Osteocyte (in vitro differentiated cells): ENCODE measurements around the gene IGSF21. TPM values are rescaled to one million over a fixed set of nuclear protein-coding genes. Genes with fewer than 3 reads are reported as not detected.
"Not testable (repeated sequence)": the region's sequence is repeated elsewhere in the genome, so short reads cannot be mapped to it uniquely, and the experiment has no call there.

Source experiments
- DNase-seq: peaks from one replicate; pipeline ENCODE4 v3.0.0; 2021; ENCODE audit warnings: mixed read lengths; ENCODE audit not compliant: unreplicated experiment; ENCODE audit errors: extremely low spot score
- H3K27ac Mint-ChIP-seq: one replicate; pipeline ENCODE4 v1.8.0; 2021; ENCODE audit warnings: mild to moderate bottlenecking, mixed read lengths; ENCODE audit not compliant: unreplicated experiment
- H3K27me3 Mint-ChIP-seq: one replicate; pipeline ENCODE4 v1.8.0; 2021; ENCODE audit warnings: mixed read lengths; ENCODE audit not compliant: unreplicated experiment
- H3K36me3 Mint-ChIP-seq: one replicate; pipeline ENCODE4 v1.8.0; 2021; ENCODE audit warnings: mixed read lengths; ENCODE audit not compliant: unreplicated experiment
- H3K4me1 Mint-ChIP-seq: one replicate; pipeline ENCODE4 v1.8.0; 2021; ENCODE audit warnings: mixed read lengths; ENCODE audit not compliant: unreplicated experiment
- H3K4me3 Mint-ChIP-seq: one replicate; pipeline ENCODE4 v1.8.0; 2021; ENCODE audit warnings: mild to moderate bottlenecking, moderate library complexity, mixed read lengths; ENCODE audit not compliant: unreplicated experiment
- H3K9me3 Mint-ChIP-seq: one replicate; pipeline ENCODE4 v1.8.0; 2021; ENCODE audit warnings: mixed read lengths; ENCODE audit not compliant: unreplicated experiment
- total RNA-seq: library from RNA; stranded (reverse); gene quantifications from 2 replicates; pipeline ENCODE4 v1.2.1, GENCODE V29; 2021
- TF ChIP-seq, protein P1 (sequence below): fragments of 200-600 bp; sonication (generic); IDR thresholded peaks from 2 replicates; pipeline ENCODE4 v1.5.0; 2021; ENCODE audit warnings: antibody characterized with exemption, mild to moderate bottlenecking, moderate library complexity

IGSF21 gene
- total RNA-seq, 1 donor from 2014 or later = not detected

DNA sequence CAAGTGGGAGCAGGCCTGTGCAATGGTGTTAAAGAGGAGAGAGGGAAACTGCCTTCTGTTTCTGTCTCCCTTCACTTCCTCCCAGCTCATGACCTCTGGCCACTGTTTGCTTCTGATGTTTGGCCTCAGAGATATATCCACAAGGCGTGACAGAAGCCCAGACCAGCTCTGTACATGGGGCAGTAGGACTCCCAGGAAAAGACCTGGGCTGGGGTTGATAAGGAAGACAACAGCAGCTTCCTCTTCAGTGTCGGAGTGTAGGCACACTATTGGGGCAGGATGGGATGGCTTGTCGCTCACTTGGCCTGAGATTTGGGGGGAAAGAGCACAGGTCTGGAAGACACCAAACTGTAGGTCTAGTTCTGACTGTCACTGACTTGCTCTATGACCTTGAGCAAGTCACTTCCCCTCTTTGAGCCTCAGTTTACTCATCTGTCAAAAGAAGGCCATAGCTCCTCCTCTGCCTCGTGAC lies 305.3 kb downstream of the IGSF21 start:
- Mint-ChIP-seq H3K4me1 (no peaks in the 10 kb centered on the region), H3K36me3 (no peaks in the 10 kb centered on the region), H3K27me3 (no peaks in the 10 kb centered on the region), H3K27ac (no peak overlapping the region), H3K4me3 (no peak overlapping the region), H3K9me3 (peaks cover 16% of the 10 kb centered on the region)
- TF ChIP-seq, protein P1, sequence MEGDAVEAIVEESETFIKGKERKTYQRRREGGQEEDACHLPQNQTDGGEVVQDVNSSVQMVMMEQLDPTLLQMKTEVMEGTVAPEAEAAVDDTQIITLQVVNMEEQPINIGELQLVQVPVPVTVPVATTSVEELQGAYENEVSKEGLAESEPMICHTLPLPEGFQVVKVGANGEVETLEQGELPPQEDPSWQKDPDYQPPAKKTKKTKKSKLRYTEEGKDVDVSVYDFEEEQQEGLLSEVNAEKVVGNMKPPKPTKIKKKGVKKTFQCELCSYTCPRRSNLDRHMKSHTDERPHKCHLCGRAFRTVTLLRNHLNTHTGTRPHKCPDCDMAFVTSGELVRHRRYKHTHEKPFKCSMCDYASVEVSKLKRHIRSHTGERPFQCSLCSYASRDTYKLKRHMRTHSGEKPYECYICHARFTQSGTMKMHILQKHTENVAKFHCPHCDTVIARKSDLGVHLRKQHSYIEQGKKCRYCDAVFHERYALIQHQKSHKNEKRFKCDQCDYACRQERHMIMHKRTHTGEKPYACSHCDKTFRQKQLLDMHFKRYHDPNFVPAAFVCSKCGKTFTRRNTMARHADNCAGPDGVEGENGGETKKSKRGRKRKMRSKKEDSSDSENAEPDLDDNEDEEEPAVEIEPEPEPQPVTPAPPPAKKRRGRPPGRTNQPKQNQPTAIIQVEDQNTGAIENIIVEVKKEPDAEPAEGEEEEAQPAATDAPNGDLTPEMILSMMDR = no peak
- DNase-seq = no peak

DNA sequence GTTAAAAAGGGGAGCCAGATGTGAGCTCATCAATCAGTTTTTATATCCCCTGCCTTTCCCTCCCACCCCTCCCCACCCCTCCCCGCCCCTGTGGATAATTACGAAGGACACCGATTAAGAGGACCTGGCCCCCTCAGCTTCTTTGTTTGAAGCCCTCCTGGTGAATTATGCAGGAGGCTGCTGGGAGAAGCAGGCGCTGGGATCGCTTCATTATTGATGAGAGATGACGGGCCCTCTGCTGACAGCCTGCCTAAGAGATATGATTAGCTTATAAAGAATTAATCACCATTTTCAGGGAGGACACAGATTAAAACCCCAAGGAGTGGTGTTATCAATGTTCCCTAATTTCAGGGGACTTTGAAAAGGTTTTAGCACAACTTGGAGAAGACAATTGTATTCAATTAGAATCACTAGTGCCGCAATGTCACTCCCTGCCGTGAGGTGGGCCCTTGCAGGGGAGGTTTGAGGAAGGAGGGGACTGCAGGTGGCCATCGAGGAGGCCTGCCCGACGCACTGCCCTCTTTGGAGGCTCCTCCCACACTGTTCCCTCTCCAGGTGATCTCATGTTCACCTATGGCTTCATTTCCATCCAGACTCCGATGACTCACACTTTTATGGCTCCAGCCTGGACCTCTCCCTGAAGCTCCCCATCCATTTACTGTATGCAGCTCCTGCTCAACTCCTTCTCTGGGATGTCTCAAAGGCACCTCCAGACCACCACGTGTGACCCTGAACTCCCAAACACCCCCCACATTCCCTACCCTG lies 306.1 kb downstream of the IGSF21 start:
- no peaks in the 10 kb centered on the region for H3K27me3 Mint-ChIP-seq
- H3K36me3 Mint-ChIP-seq = no peaks in the 10 kb centered on the region
- no peak overlapping the region for H3K4me3 Mint-ChIP-seq
- DNase-seq = no peak
- no peak overlapping the region for H3K27ac Mint-ChIP-seq
- H3K4me1 Mint-ChIP-seq = no peaks in the 10 kb centered on the region
- H3K9me3 Mint-ChIP-seq = peaks cover 16% of the 10 kb centered on the region
- TF ChIP-seq, protein P1 = no peak

DNA sequence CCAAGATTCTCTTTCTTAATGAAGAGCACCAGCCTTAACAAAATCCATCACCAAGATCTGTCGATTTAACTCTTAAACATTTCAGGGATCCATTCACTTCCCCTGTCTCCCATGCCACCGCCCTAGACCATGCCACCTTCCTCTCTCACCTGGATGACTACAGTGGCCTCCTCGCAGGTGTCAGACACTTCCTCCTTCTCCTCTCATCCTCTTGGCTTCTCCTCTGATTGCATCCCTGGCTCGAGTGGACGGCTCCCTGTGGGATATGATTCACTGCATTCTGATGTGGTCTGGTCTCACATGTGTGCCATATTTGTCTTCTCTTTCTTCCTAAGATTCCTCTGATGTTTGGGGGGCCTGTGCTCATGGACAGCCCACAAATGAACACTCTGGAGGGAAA lies 306.7 kb downstream of the IGSF21 start:
- no peaks in the 10 kb centered on the region for H3K27me3 Mint-ChIP-seq
- no peak overlapping the region for H3K4me3 Mint-ChIP-seq
- H3K36me3 Mint-ChIP-seq = no peaks in the 10 kb centered on the region
- peaks cover 18% of the 10 kb centered on the region for H3K9me3 Mint-ChIP-seq
- H3K4me1 Mint-ChIP-seq = no peaks in the 10 kb centered on the region
- TF ChIP-seq, protein P1 = no peak
- no peak overlapping the region for H3K27ac Mint-ChIP-seq
- DNase-seq = no peak

DNA sequence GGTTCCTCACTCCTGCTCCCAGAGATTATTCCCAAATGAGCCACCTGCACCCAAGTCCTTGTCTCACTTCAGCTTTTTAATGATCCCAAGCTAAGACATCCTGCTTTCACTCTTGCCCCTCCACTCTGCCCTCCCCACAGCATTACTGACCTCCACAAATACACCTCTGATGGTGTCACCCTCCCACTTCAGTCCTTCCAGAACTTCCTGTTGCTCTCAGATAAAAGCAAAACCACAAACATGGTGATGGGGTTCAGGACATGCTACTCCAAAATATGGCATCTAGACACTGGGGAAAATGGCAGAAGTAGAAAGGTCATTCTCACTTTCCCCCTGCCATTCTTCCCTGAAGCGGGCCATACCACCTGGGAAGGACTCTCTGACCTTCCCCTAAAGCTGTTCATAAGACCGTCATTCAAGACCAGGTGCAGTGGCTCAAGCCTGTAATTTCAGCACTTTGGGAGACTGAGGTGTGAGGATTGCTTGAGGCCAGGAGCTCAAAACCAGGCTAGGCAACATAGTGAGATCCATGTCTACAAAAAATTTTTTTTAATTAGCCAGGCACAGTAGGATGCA lies 307.4 kb downstream of the IGSF21 start:
- H3K27me3 Mint-ChIP-seq = no peaks in the 10 kb centered on the region
- TF ChIP-seq, protein P1 = no peak
- no peaks in the 10 kb centered on the region for H3K36me3 Mint-ChIP-seq
- no peak overlapping the region for H3K4me3 Mint-ChIP-seq
- DNase-seq = no peak
- no peak overlapping the region for H3K27ac Mint-ChIP-seq
- peaks cover 19% of the 10 kb centered on the region for H3K9me3 Mint-ChIP-seq
- H3K4me1 Mint-ChIP-seq = no peaks in the 10 kb centered on the region

DNA sequence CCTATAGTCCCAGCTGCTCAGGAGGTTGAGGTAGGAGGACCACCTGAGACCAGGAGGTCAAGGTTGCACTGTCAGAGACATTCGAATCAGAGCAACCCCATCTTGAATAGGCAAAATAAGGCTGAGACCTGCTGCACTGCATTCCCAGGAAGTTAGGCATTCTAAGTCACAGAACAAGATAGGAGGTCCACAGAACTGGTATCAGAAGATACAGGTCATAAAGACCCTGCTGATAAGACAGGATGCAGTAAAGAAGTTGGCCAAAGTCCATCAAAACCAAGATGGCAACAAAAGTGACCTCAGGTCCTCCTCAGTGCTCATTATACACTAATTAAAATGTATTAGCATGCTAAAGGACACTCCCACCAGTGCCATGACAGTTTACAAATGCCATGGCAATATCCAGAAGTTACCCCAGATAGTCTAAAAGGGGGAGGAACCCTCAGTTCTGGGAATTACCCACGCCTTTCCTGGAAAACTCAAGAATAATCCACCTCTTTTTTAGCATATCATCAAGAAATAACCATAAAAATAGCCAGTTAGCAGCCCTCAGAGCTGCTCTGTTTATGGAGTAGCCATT lies 307.9 kb downstream of the IGSF21 start:
- H3K9me3 Mint-ChIP-seq = peaks cover 19% of the 10 kb centered on the region

DNA sequence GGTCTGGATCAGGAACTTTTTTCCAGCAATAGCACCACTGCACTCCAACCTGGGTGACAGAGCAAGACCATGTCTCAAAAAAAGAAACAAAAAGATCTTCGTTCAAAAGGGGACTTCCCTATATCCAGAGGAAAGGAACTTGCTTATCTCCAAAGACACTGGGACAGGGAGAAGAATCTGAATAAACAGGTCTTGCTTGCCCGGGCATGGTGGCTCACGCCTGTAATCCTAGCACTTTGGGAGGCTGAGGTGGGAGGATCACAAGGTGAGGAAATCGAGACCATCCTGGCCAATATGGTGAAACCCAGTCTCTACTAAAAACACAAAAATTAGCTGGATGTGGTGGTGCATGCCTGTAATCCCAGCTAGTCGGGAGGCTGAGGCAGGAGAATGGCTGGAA lies 308.5 kb downstream of the IGSF21 start:
- H3K27me3 Mint-ChIP-seq, H3K36me3 Mint-ChIP-seq, DNase-seq, H3K27ac Mint-ChIP-seq, H3K4me1 Mint-ChIP-seq, H3K4me3 Mint-ChIP-seq: not testable (repeated sequence)
- H3K9me3 Mint-ChIP-seq = peaks cover 18% of the 10 kb centered on the region

More for the DNA sequence above, 307.9 kb downstream of the IGSF21 start:
- Mint-ChIP-seq H3K4me1 (no peaks in the 10 kb centered on the region), H3K4me3 (no peak overlapping the region), H3K27me3 (no peaks in the 10 kb centered on the region), H3K36me3 (no peaks in the 10 kb centered on the region), H3K27ac (no peak overlapping the region)
- TF ChIP-seq, protein P1 = no peak
- DNase-seq = no peak
